A549 treated with AZD2906 at 1 μM for 4 hours (cell line): ENCODE data around the gene TNFRSF14. TPM values are rescaled to one million over a fixed set of nuclear protein-coding genes. Genes with fewer than 3 reads are reported as not detected.

Source experiments
- total RNA-seq: library from RNA; stranded (reverse); fragments of 200-300 nt; extraction: Qiagen RNA extraction; gene quantifications from 5 replicates; pipeline ENCODE4 v1.2.3, GENCODE V29; 2022

The TNFRSF14 gene
- total RNA-seq: 0.08 to 0.24 TPM (median 0.15 TPM) in 5 replicates

GRCh38 chr1:2556277-2556677 lies at the start of gene TNFRSF14:
Gene TNFRSF14 (plus strand): TSS chr1:2556371. CDS start chr1:2556665, 294 bp downstream.

GRCh38 chr1:2525920-2526823 lies 30.0 kb upstream of the TNFRSF14 start, which contains the start of gene PANK4:
Gene PANK4 (minus strand): TSS chr1:2526596. CDS start chr1:2526587, 9 bp downstream.

GRCh38 chr1:2529784-2530512 lies 26.2 kb upstream of the TNFRSF14 start, which contains the start of gene HES5:
Gene HES5 (minus strand): TSS chr1:2530263. CDS start chr1:2530164, 99 bp downstream.

GRCh38 chr1:2586154-2587070 lies 30.2 kb downstream of the TNFRSF14 start, which contains the start of gene PRXL2B:
Gene PRXL2B (plus strand): TSS chr1:2586777. CDS start chr1:2586886, 109 bp downstream.

Other genes starting within 250 kb of the TNFRSF14 start
- gene MORN1, start 164.8 kb upstream of the TNFRSF14 start, total RNA-seq: 4.6 to 6.2 TPM (median 5.3 TPM) in 5 replicates
- gene RER1, start 164.5 kb upstream of the TNFRSF14 start, total RNA-seq: 86.9 to 124 TPM (median 118 TPM) in 5 replicates
- gene PEX10, start 143.8 kb upstream of the TNFRSF14 start, total RNA-seq: 19.7 to 25.8 TPM (median 24.5 TPM) in 5 replicates
- gene PLCH2, start 80.1 kb upstream of the TNFRSF14 start, total RNA-seq: 0.17 to 0.40 TPM (median 0.31 TPM) in 5 replicates
- 8.0 to 11.6 TPM (median 10.6 TPM) in 5 replicates for gene PANK4, start 29.8 kb upstream of the TNFRSF14 start, total RNA-seq
- not detected in 5 replicates for gene HES5, start 26.1 kb upstream of the TNFRSF14 start, total RNA-seq
- gene PRXL2B, start 30.4 kb downstream of the TNFRSF14 start, total RNA-seq: 19.9 to 25.1 TPM (median 21.7 TPM) in 5 replicates
- gene MMEL1, start 76.6 kb downstream of the TNFRSF14 start, total RNA-seq: 0.26 TPM in 1 of 5 replicates, not detected in the others
- gene TTC34, start 245.3 kb downstream of the TNFRSF14 start, total RNA-seq: 0.02 to 0.05 TPM (median 0.03 TPM) in 5 replicates